Adipocyte (in vitro differentiated cells): ENCODE data around the gene GAS2L2.
A peak's percentile ranks its signal among the peaks of the same experiment; 100 is the strongest.

Experiments
- DNase-seq: peaks from one replicate; pipeline ENCODE4 v3.0.0-alpha.2; 2015; ENCODE audit warnings: low read depth
- H3K27me3 ChIP-seq: replicated peaks from 2 replicates; pipeline ENCODE4 v1.7.0; 2013; ENCODE audit warnings: mild to moderate bottlenecking, low read length, moderate library complexity; ENCODE audit not compliant: control insufficient read depth, insufficient read depth
- H3K36me3 ChIP-seq: 2 replicates; pipeline ENCODE4 v1.7.0; 2013; ENCODE audit warnings: low read length, mild to moderate bottlenecking, moderate library complexity; ENCODE audit not compliant: control insufficient read depth, insufficient read depth, severe bottlenecking
- H3K4me1 ChIP-seq: 2 replicates; pipeline ENCODE4 v1.7.0; 2013; ENCODE audit warnings: mild to moderate bottlenecking, low read length, moderate library complexity; ENCODE audit not compliant: control insufficient read depth, insufficient read depth
- H3K4me3 ChIP-seq: 2 replicates; pipeline ENCODE4 v1.7.0; 2013; ENCODE audit warnings: mild to moderate bottlenecking, low read length, moderate library complexity
- H3K9ac ChIP-seq: 2 replicates; pipeline ENCODE4 v1.7.0; 2013; ENCODE audit warnings: mild to moderate bottlenecking, low read length, moderate library complexity
- H3K9me3 ChIP-seq: 2 replicates; pipeline ENCODE4 v1.7.0; 2013; ENCODE audit warnings: mild to moderate bottlenecking, low read length, moderate library complexity; ENCODE audit not compliant: control insufficient read depth

Gene GAS2L2

DNA sequence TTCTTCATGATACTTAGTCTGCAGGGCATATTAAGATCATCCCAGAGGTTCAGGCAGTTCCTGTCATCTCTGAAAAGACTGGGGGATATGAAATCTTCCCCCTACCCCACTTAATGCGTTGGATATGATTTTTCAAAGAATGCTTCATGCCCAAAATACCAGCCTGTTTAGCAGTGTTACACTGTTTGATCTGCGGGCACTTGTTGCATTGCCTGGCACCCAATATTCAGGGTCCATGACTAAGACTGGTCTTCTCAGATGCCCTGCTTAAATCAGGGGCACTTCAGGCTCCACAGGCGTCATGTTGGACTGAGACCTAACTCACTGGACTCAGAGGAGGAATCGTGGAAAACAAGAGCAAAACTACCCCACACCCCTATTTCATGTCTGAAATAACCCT lies 28.0 kb downstream of the GAS2L2 start:
- Histone ChIP-seq H3K36me3 (peaks cover 23% of the 10 kb centered on the region), H3K9me3 (no peaks in the 10 kb centered on the region), H3K27me3 (no peaks in the 10 kb centered on the region), H3K9ac (no peak overlapping the region), H3K4me3 (no peak overlapping the region), H3K4me1 (peaks cover 27% of the 10 kb centered on the region)
- no peak for DNase-seq

DNA sequence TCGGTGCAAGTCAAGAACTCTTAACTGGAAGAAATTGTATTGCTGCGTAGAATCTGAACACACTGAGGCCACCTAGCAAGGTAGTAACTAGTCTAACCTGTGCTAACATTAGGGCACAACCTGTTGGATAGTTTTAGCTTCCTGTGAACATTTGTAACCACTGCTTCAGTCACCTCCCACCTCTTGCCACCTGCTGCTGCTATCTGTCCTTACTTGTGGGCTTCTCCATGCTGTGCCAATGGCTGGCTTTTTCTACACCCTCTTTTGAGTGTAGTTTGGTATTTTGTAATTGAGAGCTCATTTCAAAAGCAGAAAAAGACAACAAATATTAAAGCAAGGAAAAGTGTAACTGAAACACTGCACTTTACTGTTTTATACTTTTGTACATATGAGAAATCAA lies 29.3 kb downstream of the GAS2L2 start:
- no peak overlapping the region for H3K9ac ChIP-seq
- no peak overlapping the region for H3K4me3 ChIP-seq
- H3K27me3 ChIP-seq: no peaks in the 10 kb centered on the region
- no peak for DNase-seq
- peaks cover 26% of the 10 kb centered on the region for H3K36me3 ChIP-seq
- no peaks in the 10 kb centered on the region for H3K9me3 ChIP-seq
- H3K4me1 ChIP-seq: peaks cover 33% of the 10 kb centered on the region

- H3K27me3 ChIP-seq: no peaks in the 10 kb centered on the region
- peaks cover 4% of the 10 kb centered on the region for H3K36me3 ChIP-seq
- peaks cover 68% of the 10 kb centered on the region for H3K4me1 ChIP-seq
- no peaks in the 10 kb centered on the region for H3K9me3 ChIP-seq
- peak overlapping the region; percentile 71 for H3K4me3 ChIP-seq
- peak overlapping the region; percentile 72 for H3K9ac ChIP-seq
- no peak for DNase-seq
These were observed 35.6 kb downstream of the GAS2L2 start for GRCh38 chr17:35717475-35717874.

DNA sequence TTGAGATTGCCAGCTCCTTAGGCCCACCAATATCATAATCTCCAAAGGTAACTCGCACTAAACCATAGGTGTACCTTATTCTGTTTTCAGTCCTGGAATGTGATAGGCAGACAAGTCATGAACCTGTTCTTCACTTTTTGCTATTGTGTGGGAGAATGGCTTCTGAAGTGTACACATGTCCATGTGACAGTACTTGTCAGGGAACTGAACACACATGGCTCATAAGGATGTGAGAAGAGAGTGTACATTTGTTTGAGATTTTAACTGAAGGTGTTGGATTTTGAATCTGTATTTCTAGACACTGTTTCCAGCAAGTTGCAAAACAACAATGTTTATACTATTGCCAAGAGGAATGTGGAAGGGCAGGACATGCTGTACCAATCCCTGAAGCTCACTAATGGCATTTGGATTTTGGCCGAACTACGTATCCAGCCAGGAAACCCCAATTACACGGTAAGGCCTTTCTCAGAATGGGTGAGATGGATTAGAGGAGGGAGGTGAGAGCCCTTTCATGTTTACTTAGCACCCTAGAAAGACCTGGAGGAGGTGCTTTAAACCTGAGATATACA lies 36.1 kb downstream of the GAS2L2 start:
- Histone ChIP-seq H3K4me3 (peak overlapping the region; percentile 71), H3K36me3 (peaks cover 4% of the 10 kb centered on the region), H3K27me3 (no peaks in the 10 kb centered on the region), H3K4me1 (peaks cover 68% of the 10 kb centered on the region), H3K9me3 (no peaks in the 10 kb centered on the region), H3K9ac (peak overlapping the region; percentile 77)
- peak; percentile 86 for DNase-seq

GRCh38 chr17:35716173-35716572 lies 36.9 kb downstream of the GAS2L2 start:
- Histone ChIP-seq H3K4me1 (peaks cover 68% of the 10 kb centered on the region), H3K9ac (peak overlapping the region; percentile 77), H3K36me3 (peaks cover 4% of the 10 kb centered on the region), H3K27me3 (no peaks in the 10 kb centered on the region), H3K9me3 (no peaks in the 10 kb centered on the region), H3K4me3 (peak overlapping the region; percentile 1)
- no peak for DNase-seq

- Histone ChIP-seq H3K36me3 (peaks cover 12% of the 10 kb centered on the region), H3K27me3 (no peaks in the 10 kb centered on the region), H3K4me3 (peak overlapping the region; percentile 1), H3K4me1 (peaks cover 69% of the 10 kb centered on the region), H3K9ac (peak overlapping the region; percentile 46), H3K9me3 (no peaks in the 10 kb centered on the region)
- DNase-seq: no peak
These were observed 37.6 kb downstream of the GAS2L2 start for GRCh38 chr17:35715416-35715815.

DNA sequence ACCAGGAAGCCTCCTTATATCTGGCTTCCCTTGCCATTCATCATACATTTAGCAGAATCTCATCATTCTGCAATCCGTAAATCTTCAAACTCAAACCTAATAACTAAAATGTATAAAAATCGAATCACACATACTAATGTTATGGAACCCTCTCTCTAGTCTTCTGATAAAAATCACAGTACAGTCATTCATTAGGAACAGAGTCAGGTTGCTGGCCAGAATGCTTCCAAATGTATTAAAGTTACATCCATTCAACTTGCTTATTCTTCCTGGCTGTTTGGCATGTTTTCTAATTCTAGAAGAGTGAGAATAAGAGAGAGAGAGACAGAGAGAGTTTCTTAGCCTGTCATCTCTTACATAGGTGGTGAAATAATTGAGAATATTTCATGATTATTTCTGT lies 38.1 kb downstream of the GAS2L2 start:
- DNase-seq: peak; percentile 34
- Histone ChIP-seq H3K36me3 (peaks cover 16% of the 10 kb centered on the region), H3K9me3 (no peaks in the 10 kb centered on the region), H3K27me3 (no peaks in the 10 kb centered on the region), H3K9ac (no peak overlapping the region), H3K4me3 (no peak overlapping the region), H3K4me1 (peaks cover 73% of the 10 kb centered on the region)

GRCh38 chr17:35713069-35713728 lies 39.8 kb downstream of the GAS2L2 start:
- Histone ChIP-seq H3K4me1 (peaks cover 67% of the 10 kb centered on the region), H3K4me3 (peak overlapping the region; percentile 61), H3K9me3 (no peaks in the 10 kb centered on the region), H3K9ac (peak overlapping the region; percentile 45), H3K27me3 (no peaks in the 10 kb centered on the region), H3K36me3 (peaks cover 17% of the 10 kb centered on the region)
- peak; percentile 80 for DNase-seq

GRCh38 chr17:35710950-35711349 lies 42.1 kb downstream of the GAS2L2 start:
- H3K4me3 ChIP-seq: no peak overlapping the region
- H3K4me1 ChIP-seq: peaks cover 44% of the 10 kb centered on the region
- no peak overlapping the region for H3K9ac ChIP-seq
- no peaks in the 10 kb centered on the region for H3K9me3 ChIP-seq
- peaks cover 17% of the 10 kb centered on the region for H3K36me3 ChIP-seq
- no peak for DNase-seq
- H3K27me3 ChIP-seq: no peaks in the 10 kb centered on the region

- Histone ChIP-seq H3K4me1 (peaks cover 33% of the 10 kb centered on the region), H3K27me3 (no peaks in the 10 kb centered on the region), H3K9ac (no peak overlapping the region), H3K36me3 (peaks cover 17% of the 10 kb centered on the region), H3K4me3 (no peak overlapping the region), H3K9me3 (no peaks in the 10 kb centered on the region)
- DNase-seq: peak; percentile 84
These were observed 43.2 kb downstream of the GAS2L2 start for GRCh38 chr17:35709874-35710273.

- no peak for DNase-seq
- Histone ChIP-seq H3K9me3 (no peaks in the 10 kb centered on the region), H3K4me3 (no peak overlapping the region), H3K27me3 (no peaks in the 10 kb centered on the region), H3K36me3 (peaks cover 17% of the 10 kb centered on the region), H3K9ac (no peak overlapping the region), H3K4me1 (peaks cover 24% of the 10 kb centered on the region)
These were observed 44.1 kb downstream of the GAS2L2 start for GRCh38 chr17:35708951-35709350.

DNA sequence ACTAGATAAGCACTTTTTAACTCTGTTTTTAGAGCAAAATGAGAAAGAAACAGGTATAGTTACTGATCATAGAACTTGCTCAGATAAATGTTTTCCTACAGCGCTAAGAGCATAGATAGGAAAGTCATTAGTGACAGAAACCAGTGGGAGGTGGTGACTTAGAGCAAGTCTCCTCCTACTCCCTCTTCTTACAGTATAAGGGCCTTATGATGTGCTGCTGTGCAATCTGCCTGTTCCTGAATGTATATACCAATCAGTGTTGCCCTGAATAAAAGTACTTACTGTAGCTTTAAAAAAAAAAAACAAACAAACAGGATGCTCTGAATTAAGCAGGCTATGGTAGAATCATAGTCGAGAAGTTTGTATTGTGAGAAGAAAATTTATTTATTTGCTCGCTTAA lies 44.9 kb downstream of the GAS2L2 start:
- Histone ChIP-seq H3K9me3 (no peaks in the 10 kb centered on the region), H3K27me3 (no peaks in the 10 kb centered on the region), H3K4me1 (peaks cover 16% of the 10 kb centered on the region), H3K4me3 (no peak overlapping the region), H3K9ac (no peak overlapping the region), H3K36me3 (peaks cover 17% of the 10 kb centered on the region)
- DNase-seq: no peak
